ENCODE data around the gene PICK1.

PICK1 gene

DNA sequence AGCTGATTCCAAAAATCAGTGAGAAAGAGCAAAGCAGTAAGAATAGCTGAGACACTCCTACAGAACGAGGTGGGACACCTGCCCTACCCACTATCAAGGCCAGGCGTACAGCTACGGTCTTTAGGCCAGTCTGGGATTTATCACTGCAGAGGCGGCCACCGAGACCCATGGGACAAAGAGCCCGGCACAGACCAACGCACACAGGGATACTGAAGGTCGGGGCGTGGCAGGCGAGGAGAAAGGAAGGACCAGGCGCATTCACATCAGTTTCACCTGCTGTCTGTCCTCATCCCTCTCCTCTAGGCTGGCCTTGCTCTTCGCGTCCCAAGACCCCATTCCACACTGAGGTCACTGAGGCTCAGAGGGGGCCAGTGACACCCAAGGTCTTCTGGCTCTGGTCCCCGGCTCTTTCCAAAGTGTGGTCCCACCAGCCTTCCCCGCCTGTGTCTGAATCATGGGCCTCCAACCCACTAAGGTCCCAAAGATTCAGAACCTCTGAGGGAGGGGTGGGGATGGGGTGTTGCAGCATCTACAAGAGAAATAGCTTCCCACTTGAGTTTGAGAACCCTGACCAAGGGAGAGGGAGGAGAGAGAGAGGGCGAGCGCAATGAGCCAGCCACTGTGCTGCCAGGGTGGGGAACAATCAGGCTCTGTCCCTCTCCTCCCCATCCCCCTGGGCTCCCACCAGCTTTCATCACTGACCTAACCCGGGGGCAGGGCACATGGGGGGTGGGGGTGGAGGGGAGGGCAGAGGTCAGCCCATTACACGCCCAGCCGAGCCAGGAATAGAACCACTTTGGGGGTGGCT lies 7.2 kb upstream of the PICK1 start:
- no peak for DNase-seq (ENCODE audit: low spot score)

DNA sequence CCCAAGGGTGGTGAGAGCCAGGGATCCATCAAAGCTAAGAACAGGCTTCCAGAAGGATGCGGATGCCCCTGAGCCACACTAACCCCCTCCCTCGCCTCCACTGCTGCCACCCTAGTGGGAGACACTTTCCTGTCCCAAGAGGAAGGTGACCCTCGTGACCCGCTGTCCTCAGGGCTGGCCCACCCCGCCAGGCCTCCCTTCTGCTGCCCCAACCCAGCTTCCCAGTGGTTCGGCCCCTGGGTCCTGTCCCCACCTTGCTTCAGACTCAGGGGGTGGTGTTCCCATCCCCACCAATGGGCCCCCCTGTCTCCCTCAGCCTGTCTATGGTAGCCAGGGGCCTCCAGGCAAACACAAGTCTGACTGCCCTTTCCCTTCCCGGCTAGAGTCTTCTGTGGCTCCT lies 6.5 kb upstream of the PICK1 start:
- no peak for DNase-seq (ENCODE audit: low spot score)

DNA sequence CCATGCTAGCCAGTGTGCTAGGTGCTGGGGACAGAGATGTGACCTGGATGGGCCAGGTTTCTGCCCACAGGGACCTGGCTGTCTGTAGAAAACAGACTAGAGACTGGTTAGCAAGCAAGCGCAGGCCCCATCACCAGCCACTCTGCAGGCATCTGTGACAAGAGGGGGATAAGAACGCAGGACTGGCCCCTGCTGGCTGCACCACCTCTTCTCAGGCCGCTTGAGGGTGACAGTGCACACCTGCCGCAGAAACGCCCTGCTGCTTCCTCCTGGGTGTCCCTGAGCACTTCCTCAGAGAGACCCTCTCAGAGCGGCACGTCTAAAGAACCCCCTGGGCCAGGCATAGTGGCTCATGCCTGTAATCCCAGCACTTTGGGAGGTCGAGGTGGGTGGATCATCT lies 5.9 kb upstream of the PICK1 start:
- no peak for DNase-seq (ENCODE audit: low spot score)

DNA sequence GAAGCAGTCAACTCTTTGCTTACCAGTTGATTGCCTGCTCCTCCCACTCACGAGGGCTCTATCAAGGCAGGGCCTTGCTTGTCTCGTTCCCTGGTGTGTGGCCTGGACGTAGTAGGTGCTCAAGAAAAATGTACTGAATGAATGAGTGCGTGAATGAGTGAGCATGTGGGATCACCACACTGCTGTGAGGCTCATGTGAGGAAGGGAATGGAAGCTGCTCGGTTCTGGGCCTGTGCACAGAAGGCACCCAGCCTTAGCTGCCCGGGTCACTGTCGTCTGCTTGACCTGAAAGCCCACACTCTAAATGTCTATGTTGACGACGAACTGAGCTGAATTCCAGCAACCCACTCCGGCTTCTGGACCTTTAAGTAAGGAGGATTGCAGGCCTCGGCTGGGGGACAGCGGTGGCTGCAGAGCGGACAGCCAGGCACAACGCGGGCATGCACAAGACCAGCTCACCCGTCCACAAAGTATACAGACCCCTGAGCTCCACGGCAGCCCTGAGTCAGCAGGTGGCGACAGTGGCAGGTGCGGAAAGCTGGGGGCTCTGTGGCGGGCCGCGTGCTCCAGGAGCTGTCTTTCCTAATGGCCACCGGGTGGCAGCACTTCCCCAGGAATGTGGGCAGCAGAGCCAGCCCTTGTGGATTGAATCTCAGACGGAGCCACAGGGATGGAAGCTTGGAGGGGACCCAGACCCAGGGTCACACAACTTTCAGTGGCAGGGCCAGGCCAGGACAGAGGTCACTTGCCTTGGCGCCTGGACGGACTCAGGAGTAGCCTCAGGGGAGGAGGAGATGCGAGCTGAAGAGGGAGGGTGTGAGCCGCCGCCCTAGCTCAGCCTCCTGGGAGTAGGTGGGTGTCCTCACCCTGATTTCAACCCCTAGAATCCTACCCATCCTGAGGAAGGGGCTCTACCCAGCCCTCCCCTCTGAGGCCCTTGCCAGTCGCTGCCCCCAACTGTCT lies 5.0 kb upstream of the PICK1 start:
- peak; percentile 91 for DNase-seq (ENCODE audit: low spot score)

DNA sequence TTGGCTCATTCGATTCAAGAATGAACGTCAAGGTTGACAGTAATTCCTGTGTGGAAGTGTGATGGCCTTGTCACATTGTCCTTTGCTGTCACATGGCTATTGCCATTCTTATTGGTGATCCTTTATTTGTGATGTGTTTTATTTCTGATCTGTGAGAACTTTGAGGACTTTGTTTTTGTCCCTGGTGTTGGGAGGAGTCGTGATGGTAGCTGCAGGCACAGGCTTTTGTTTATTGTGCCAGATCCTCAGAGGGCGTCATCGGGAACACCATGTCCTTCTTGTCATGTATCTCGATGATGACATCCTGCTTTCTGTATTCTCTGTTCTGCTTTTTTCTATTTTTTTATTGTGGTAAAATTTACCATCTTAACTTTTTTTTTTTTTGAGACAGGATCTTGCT lies 5.6 kb downstream of the PICK1 start:
- no peak for DNase-seq (ENCODE audit: low spot score)

DNA sequence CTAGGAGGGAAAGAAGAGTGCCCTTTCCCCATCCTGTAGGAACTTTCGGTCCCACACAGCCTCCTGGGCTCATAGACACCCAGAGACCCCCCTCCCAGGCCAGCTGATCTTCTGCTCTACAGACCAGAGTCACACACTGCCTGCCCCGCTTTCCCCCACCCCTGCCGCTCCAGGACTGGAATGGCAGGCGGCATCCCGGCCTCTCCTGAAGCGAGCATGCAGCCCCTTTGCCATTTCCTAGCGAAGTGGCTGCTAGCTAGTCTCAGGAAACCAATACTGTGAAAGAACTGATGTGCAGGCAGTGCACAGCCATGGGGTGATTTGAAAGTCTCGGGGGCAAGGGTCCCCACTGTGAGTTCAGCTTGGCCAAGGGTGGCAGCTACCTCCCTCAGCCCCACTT lies 8.3 kb downstream of the PICK1 start:
- DNase-seq (ENCODE audit: low spot score): no peak

DNA sequence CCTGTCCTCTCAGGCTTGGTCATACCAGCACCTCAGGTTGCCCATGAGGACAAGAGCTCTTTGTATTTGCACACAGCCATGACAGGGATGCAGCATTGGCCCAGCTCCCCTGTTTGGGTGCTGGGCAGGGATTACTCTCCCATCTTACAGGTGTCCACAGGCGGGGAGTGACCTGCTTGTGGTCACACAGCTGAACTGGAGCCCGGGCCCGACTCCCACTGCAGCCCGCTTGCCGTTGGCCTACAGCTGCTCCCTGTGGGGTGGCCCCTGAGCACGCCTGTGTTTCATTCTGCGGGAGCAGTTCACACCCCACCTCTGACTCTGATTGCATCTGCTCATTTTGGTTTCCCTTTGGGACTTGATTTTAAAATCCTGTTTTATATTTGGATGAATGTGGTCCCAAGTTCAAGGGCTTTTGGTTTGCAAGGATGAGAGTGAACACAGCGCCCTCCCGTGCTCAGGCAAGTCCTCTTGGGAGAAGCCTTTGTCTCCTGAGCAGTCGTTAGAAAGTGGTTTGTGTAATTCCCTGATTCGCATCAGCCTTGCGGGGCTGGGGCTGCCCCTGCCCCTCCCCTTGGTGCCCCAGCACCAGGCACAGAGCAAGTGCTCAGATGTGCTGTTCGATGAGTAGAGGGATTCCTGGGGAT lies 9.3 kb downstream of the PICK1 start:
- no peak for DNase-seq (ENCODE audit: low spot score)

DNA sequence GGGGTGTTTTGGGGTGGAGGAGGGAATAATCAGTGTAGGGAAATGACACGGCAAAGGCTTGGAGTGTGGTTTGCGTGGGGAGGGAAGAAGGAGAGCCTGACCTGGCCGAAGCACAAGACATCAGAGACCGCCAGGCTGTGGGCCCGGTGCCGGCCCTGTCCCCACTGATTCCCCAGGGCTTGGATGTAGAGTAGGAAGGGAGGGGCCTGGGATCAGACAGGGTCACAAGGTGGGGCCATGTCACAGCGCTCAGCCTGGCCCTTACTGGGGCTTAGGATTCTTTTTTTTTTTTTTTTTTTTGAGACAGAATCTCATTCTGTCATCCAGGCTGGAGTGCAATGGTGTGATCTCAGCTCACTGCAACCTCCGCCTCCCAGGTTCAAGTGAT lies 9.8 kb downstream of the PICK1 start:
- DNase-seq (ENCODE audit: low spot score): no peak

DNA sequence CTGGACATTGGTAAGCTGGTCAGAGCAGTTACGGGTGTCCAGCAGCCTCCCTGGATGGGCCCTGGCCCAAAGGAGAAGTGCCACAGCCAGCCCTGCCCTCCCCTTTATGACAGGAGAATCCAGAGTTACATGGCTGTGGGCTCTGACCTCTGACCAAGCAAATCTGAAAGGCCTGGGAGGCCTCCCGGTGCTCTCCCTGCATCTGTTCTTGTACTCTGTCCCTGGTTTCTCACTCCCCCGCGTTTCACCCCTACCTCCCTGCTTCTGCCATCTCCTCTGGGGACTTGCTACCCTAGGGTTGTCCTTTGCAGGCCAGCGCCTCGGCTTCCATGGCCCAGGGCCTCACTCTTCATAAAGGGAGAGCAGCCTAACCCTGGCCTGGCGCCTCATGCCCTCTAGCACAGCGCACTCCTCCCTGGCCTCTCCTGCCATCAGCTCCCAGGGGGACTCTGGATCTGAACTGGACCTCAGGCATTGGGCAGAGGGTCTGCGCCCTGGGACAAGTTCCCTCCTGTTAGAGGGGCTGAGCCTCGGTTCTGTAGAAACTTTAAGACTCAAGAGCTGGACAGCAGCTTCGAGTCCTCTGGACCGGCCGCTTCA lies 10.7 kb downstream of the PICK1 start:
- no peak for DNase-seq (ENCODE audit: low spot score)

DNA sequence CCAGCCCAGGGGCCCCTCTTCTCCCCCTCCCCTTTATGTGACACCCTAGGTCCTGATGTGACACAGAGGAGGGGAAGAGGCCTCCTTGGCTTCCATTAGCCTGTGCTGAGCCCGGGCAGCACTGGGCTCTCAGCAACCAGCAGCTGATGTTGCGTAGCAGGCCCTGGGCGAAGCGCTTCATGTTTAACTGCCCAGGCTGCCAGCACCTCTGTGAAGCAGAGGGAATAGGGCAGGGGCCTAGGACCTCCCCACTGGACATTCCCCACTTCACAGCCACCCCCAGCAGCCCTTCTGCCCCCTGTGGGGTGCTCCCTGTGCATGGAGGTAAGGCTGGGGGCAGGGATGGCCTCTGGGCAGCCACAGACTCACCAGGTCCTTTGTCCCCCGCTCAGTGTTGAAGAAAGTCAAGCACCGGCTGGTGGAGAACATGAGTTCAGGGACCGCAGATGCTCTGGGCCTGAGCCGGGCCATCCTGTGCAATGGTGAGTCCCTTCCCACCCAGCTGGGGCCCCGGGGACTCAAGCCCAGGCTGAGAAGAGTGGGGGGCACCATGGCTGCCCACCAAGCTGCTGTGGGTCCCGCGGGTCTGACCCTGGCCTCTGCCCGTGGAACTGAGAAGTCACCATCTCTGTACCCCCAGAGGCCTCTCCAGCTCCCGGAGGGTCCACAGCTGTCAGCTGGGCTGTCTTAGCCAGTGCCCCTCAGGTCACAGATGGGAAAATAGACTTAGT lies 11.6 kb downstream of the PICK1 start:
- DNase-seq (ENCODE audit: low spot score): no peak

DNA sequence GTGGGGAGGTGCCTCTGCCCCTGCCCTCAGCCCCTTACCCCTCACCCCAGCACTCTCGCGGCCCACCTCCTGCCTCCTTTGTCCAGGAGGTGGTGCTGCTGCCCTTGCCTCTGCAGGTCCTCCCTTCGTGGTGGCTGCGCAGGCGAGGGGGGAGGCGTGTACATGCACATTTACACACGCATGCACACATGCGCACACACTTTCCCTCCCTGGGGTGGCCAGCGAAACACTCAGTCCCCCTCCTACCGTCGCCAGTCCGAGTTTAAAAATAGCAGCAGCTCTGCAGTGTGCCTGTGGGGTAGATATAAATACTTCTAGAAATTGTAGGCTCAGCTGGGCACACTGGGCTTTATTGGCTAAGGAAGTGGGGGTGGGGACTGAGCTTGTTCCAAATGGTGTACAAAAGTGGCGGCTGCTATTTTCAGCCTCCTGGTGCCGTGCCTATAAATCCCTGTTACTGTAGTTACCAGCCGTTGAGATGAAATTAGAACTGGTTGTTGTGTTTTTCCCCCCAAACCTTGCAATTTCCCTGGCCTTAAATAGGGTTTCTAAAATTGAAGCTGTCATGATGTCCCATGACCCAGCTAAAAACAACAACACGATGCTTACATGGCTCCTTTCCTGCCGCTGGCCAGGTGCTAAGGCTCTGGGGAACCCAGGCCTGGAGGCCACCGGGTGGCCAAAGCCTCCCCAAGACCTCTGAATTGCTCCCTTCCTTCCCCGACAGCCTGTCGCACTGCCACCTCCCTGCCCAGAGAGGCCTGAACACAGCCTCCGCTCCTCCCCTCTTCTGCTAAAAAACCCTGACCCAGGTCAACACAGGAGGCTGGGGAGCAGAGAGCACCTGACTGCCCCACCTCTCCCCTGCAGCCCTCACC lies 12.4 kb downstream of the PICK1 start:
- DNase-seq (ENCODE audit: low spot score): peak; percentile 33

DNA sequence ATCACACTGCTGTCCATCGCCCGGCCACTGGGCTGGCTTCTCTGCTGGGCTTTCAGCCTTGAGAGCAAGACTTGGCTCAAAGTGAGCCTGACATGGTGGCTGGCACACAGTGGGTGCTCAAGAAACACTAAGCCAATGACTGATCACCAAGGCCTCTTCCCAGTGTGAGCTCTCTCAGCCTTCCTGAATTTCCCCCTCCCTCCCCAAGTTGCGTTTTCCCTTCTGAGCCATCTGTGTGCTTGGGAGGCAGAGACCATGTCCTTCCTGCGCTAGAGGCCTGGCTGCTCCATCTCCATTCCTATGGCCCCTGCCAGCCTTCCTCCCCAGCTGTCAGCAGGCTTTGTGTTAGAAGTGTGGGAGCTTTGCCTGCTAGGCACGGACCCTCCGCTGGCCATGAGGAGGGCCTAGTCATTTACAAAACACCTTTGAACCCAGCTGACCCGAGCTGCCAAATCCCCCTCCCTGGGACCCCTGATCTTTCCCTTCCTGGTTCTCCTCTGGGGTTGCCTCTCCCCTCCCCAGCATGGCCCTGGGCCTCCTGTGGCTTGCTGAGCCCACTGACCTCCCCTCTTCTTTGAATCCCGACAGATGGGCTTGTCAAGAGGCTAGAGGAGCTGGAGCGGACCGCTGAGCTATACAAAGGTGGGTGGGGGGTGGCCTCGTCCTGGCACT lies 13.2 kb downstream of the PICK1 start:
- DNase-seq (ENCODE audit: low spot score): no peak

DNA sequence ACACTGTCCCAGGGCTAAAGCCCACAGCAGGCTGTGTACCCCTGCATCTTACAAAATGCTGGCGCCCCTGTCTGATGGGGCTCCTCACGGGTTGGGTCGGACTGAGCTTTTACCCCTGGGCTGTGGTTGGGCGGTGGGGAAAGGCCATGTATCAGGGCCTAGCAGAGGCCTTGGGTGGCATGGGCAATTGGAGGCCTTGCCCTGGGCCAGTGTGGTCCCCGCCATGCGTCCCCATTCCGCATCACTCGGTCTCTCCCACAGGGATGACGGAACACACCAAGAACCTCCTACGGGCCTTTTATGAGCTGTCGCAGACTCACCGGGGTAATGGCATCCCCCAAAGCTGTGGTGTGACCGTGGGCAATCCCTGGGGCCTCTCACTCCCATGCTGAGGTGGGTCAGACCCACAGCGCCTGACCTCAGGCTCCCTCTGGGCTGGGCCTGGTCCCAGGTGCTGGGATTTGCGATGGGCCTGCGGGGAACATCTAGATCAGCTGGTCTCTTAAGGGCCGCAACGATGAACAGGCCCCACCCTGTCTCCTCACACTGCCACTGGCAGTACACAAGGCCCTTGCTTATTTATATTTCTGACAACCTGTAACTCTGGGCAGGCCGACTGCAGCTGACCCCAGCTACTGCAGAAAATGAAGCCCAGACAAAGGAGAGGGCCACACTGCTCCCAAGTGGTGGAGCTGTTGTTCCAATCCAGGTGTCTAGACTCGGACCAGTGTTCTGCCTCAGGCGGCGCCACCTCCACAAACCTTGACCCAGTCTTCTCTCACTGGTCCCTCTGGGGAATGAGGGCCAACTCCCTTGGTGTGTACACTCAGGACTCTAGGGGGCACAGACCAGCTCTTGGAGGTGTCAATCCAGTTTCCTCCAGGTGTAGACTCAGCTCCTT lies 14.5 kb downstream of the PICK1 start:
- DNase-seq (ENCODE audit: low spot score): no peak

DNA sequence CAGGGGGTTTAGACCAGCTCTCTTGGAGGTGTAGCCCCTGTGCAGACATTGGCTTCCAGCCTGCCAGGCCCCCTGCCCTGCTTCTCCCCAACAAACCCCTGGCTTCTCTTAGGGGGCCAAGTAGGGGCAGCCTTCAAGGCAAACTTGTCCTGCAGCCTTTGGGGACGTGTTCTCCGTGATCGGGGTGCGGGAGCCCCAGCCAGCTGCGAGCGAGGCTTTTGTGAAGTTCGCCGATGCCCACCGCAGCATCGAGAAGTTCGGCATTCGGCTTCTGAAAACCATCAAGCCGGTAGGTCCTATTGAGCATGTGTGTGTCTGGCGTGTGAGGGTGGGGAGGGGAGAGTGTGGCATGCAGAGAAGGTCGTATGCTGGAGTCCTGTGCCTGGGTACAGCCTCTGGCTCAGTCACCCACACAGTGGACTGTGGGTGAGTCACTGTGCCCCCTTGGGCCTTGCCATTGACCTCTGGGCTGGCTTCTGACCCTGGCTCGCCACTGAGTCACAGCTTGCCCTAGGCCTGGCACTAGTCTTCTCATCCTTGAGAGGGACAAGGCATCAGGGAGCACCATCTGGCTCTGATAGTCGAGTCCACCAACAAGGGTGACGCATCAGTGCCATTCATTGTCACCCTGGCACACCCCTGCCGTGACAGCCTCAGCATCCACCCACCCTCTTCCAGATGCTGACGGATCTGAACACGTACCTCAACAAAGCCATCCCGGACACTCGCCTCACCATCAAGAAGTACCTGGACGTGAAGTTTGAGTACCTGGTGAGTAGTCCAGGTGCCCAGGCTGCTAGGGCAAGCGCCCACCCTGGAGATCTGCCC lies 15.3 kb downstream of the PICK1 start:
- DNase-seq (ENCODE audit: low spot score): no peak

DNA sequence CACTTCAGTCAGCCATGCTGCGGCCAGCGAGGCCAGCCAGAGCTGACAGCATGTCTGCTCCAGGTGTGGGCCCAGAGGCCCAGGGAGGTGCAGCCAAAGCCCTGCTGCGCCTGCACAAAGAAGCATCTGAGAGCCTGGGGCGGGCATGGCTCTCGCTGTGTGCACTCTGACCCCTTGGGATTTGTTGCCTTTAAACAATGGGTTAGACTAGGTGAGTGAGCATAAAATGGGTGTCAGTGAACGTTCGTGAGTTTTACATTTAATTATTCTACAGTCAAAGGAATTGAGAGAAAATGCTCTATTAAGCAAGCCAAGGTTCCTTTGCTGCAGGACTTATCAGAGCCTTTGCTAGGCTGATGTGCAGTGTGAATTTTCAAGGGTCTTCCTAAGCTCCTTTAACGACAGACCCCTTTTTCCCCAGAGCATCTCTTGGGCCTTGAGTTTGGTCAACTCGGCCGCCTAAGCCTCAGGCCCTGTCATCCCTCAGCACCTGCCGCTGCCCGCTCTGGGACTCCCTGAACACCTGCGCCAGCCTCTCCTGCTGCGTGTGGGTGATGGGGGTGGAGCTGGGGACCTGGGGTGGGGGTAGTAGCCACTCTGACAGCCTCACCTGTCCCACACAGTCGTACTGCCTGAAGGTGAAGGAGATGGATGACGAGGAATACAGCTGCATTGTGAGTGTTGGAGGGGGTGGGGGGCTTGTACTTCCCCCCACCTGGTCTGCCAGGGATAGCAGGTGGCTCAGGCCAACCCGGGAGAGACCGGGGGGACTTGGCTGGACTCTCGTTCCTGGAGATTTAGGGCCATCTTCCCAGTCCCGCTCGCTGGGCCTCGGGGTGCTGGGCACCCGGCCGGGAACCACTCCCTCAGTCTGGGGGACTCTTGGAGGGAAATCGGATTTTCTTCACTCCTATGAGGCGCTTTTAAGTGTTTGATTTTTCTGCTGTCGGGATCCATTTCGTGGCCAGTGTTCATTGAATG lies 16.2 kb downstream of the PICK1 start:
- DNase-seq (ENCODE audit: low spot score): no peak

Measured in SK-N-DZ (cell line).